Measurements from ENCODE around the gene WDR37. TPM values are rescaled to one million over a fixed set of nuclear protein-coding genes. Genes with fewer than 3 reads are reported as not detected.

WDR37 gene
- polyA plus RNA-seq, 1 donor (not counting 4 experiments of a cell fraction or from before 2014, with no cell fraction given): 16.0 TPM

DNA sequence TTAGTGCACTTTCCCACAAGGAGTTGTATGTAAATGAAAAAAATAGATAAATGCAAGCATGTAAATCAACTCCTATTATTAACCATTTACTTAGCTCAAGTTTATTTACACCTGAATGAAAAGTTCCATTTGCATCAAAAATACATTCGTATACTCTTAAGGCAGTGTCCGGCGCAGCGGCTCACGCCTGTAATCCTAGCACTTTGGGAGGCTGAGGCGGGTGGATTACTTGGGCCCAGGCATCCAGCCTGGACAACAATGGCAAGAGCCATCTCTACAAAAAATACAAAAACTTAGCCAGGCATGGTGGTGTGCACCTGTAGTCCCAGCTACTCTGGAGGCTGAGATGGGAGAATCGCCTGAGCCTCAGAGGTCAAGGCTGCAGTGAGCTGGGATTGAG is 26.3 kb upstream of the WDR37 start:
- dilution Hi-C loops (cut with MboI; ENCODE audit: extremely low pct_ligation_motif_present, low sequenced_read_pairs): no loop called here
- Histone ChIP-seq H3K9me1 (ENCODE audit: control insufficient read depth, extremely low read depth, insufficient read depth, low read length) (no peaks in the 10 kb centered on the region), H3K9ac (ENCODE audit: control insufficient read depth, extremely low read depth, insufficient read depth, low read length) (no peak overlapping the region), H4K20me1 (ENCODE audit: control insufficient read depth, extremely low read depth, insufficient read depth, low read length) (no peaks in the 10 kb centered on the region), H3K9me3 (ENCODE audit: control insufficient read depth, low read depth, low read length) (no peaks in the 10 kb centered on the region), H3K4me3 (ENCODE audit: control insufficient read depth in 2 of 3, extremely low read depth in 1 of 3, insufficient read depth in 2 of 3, low read depth in 1 of 3, low read length in 3 of 3) (no peak overlapping the region), H3K4me2 (ENCODE audit: control insufficient read depth, extremely low read depth, insufficient read depth, low read depth, low read length) (no peak overlapping the region), H3K79me2 (ENCODE audit: control insufficient read depth, insufficient read depth, low read length) (no peaks in the 10 kb centered on the region), H2AFZ (ENCODE audit: control insufficient read depth, low read length) (no peak overlapping the region), H3K27ac (ENCODE audit: control insufficient read depth, insufficient read depth, low read length) (no peak overlapping the region), H3K27me3 (ENCODE audit: control insufficient read depth, extremely low read depth, insufficient read depth, low read length) (no peaks in the 10 kb centered on the region), H3K4me1 (ENCODE audit: control insufficient read depth, extremely low read depth, insufficient read depth, low read length) (no peaks in the 10 kb centered on the region), H3K36me3 (ENCODE audit: control insufficient read depth in 2 of 2, extremely low read depth in 1 of 2, insufficient read depth in 2 of 2, low read length in 2 of 2) (peaks cover 0 to 1% of the 10 kb centered on the region in 2 experiments)
- DNase-seq (ENCODE audit: low read depth, low spot score): no peak
- FAIRE-seq: no peak
- TF ChIP-seq EZH2 (IDR thresholded peaks at IDR 0.05; ENCODE audit: low read length) (no peak), CTCF (optimal IDR thresholded peaks at IDR 0.05 in 1 of 3, IDR thresholded peaks at IDR 0.05 in 1 of 3, conservative IDR thresholded peaks at IDR 0.05 in 1 of 3; ENCODE audit: extremely low read depth in 1 of 3, insufficient read depth in 2 of 3, low read length in 3 of 3) (no peak)

DNA sequence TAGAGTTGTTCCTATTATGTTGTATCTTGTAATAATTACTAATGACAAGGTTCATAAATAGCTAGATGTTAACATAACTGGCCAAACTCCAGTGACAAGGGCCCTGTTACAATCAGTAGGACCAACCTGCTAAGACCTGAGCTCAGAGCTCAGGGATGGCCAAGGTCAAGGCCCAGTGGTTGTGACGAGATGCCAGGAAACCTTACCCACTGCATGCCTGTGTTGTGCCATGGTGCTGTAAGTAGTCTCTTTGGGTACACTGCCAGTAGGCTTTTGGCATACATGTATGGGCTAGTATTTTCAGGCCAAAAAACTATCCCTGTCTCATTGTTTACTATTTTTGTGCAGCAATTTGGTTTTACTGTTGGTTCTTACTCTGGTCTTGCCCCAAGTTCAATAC is 22.6 kb upstream of the WDR37 start:
- H3K27ac ChIP-seq (ENCODE audit: control insufficient read depth, insufficient read depth, low read length): no peak overlapping the region
- no peaks in the 10 kb centered on the region for H3K79me2 ChIP-seq (ENCODE audit: control insufficient read depth, insufficient read depth, low read length)
- H3K36me3 ChIP-seq (ENCODE audit: control insufficient read depth in 2 of 2, extremely low read depth in 1 of 2, insufficient read depth in 2 of 2, low read length in 2 of 2): peaks cover 2 to 8% of the 10 kb centered on the region in 2 experiments
- H3K9me3 ChIP-seq (ENCODE audit: control insufficient read depth, low read depth, low read length): no peaks in the 10 kb centered on the region
- H3K4me1 ChIP-seq (ENCODE audit: control insufficient read depth, extremely low read depth, insufficient read depth, low read length): peaks cover 15% of the 10 kb centered on the region
- peaks cover 8% of the 10 kb centered on the region for H4K20me1 ChIP-seq (ENCODE audit: control insufficient read depth, extremely low read depth, insufficient read depth, low read length)
- dilution Hi-C loops (cut with MboI; ENCODE audit: extremely low pct_ligation_motif_present, low sequenced_read_pairs): no loop called here
- TF ChIP-seq EZH2 (IDR thresholded peaks at IDR 0.05; ENCODE audit: low read length) (no peak), CTCF (optimal IDR thresholded peaks at IDR 0.05 in 1 of 3, IDR thresholded peaks at IDR 0.05 in 1 of 3, conservative IDR thresholded peaks at IDR 0.05 in 1 of 3; ENCODE audit: extremely low read depth in 1 of 3, insufficient read depth in 2 of 3, low read length in 3 of 3) (no peak)
- DNase-seq (ENCODE audit: low read depth, low spot score) (no peak), FAIRE-seq (no peak)
- H3K9ac ChIP-seq (ENCODE audit: control insufficient read depth, extremely low read depth, insufficient read depth, low read length): no peak overlapping the region
- H3K4me3 ChIP-seq (ENCODE audit: control insufficient read depth in 2 of 3, extremely low read depth in 1 of 3, insufficient read depth in 2 of 3, low read depth in 1 of 3, low read length in 3 of 3): no peak overlapping the region
- no peak overlapping the region for H2AFZ ChIP-seq (ENCODE audit: control insufficient read depth, low read length)
- no peaks in the 10 kb centered on the region for H3K9me1 ChIP-seq (ENCODE audit: control insufficient read depth, extremely low read depth, insufficient read depth, low read length)
- no peak overlapping the region for H3K4me2 ChIP-seq (ENCODE audit: control insufficient read depth, extremely low read depth, insufficient read depth, low read depth, low read length)
- H3K27me3 ChIP-seq (ENCODE audit: control insufficient read depth, extremely low read depth, insufficient read depth, low read length): no peaks in the 10 kb centered on the region
